ENCODE measurements around the gene C17orf50.

The C17orf50 gene

GRCh38 chr17:35791681-35792350, 31.1 kb downstream of the C17orf50 start:
- Histone ChIP-seq H4K8ac (ENCODE audit: low read depth, low read length) (no peak overlapping the region), H3K27ac (ENCODE audit: low read depth, low read length) (no peak overlapping the region), H2AK5ac (ENCODE audit: low read length) (no peak overlapping the region), H3K4me2 (ENCODE audit: low read length) (no peak overlapping the region), H3K4me3 (ENCODE audit: low read length) (no peak overlapping the region), H3K4ac (ENCODE audit: low read depth, low read length) (no peak overlapping the region), H3K9ac (ENCODE audit: low read length) (no peak overlapping the region), H3K36me3 (ENCODE audit: control insufficient read depth, insufficient read depth, low read length) (no peaks in the 10 kb centered on the region), H2BK5ac (ENCODE audit: low read length) (no peak overlapping the region), H4K5ac (ENCODE audit: low read length) (no peak overlapping the region), H3K23ac (ENCODE audit: low read length) (no peak overlapping the region), H2BK15ac (replicated peaks; ENCODE audit: low read depth) (no peak overlapping the region), H3K79me2 (ENCODE audit: control insufficient read depth, insufficient read depth, low read length) (no peaks in the 10 kb centered on the region), H3K79me1 (ENCODE audit: low read length) (no peaks in the 10 kb centered on the region), H2BK120ac (ENCODE audit: low read depth, low read length) (no peak overlapping the region), H3K27me3 (ENCODE audit: insufficient read depth, low read length, poor library complexity) (peaks cover 27% of the 10 kb centered on the region), H3K18ac (ENCODE audit: low read length) (no peak overlapping the region), H3K4me1 (ENCODE audit: control insufficient read depth, low read depth, low read length) (no peaks in the 10 kb centered on the region), H3K56ac (ENCODE audit: low read length) (no peak overlapping the region)
- WGBS (ENCODE audit: extremely low coverage, insufficient coverage, low lambda C conversion rate) = no CpG with 5 or more reads among the region's 9 CpGs
- no peak for DNase-seq

GRCh38 chr17:35793257-35793656, 32.6 kb downstream of the C17orf50 start:
- Histone ChIP-seq H3K79me1 (ENCODE audit: low read length) (no peaks in the 10 kb centered on the region), H3K9ac (ENCODE audit: low read length) (no peak overlapping the region), H3K4ac (ENCODE audit: low read depth, low read length) (no peak overlapping the region), H2AK5ac (ENCODE audit: low read length) (no peak overlapping the region), H4K8ac (ENCODE audit: low read depth, low read length) (no peak overlapping the region), H3K79me2 (ENCODE audit: control insufficient read depth, insufficient read depth, low read length) (no peaks in the 10 kb centered on the region), H3K36me3 (ENCODE audit: control insufficient read depth, insufficient read depth, low read length) (no peaks in the 10 kb centered on the region), H3K4me2 (ENCODE audit: low read length) (no peak overlapping the region), H3K4me3 (ENCODE audit: low read length) (no peak overlapping the region), H3K18ac (ENCODE audit: low read length) (no peak overlapping the region), H2BK15ac (replicated peaks; ENCODE audit: low read depth) (no peak overlapping the region), H3K56ac (ENCODE audit: low read length) (no peak overlapping the region), H3K23ac (ENCODE audit: low read length) (no peak overlapping the region), H3K27me3 (ENCODE audit: insufficient read depth, low read length, poor library complexity) (peaks cover 28% of the 10 kb centered on the region), H2BK120ac (ENCODE audit: low read depth, low read length) (no peak overlapping the region), H3K27ac (ENCODE audit: low read depth, low read length) (no peak overlapping the region), H4K5ac (ENCODE audit: low read length) (no peak overlapping the region), H3K4me1 (ENCODE audit: control insufficient read depth, low read depth, low read length) (no peaks in the 10 kb centered on the region), H2BK5ac (ENCODE audit: low read length) (no peak overlapping the region)
- WGBS (ENCODE audit: extremely low coverage, insufficient coverage, low lambda C conversion rate) = no CpG with 5 or more reads among the region's 3 CpGs
- DNase-seq = no peak

GRCh38 chr17:35795007-35795870, 34.6 kb downstream of the C17orf50 start, which contains the start of gene MMP28:
Gene MMP28, minus strand, starts transcription at chr17:35795641. Its CDS starts 264 bp downstream, at chr17:35795377.
- no peak within 1 kb of the TSS for H3K18ac ChIP-seq (ENCODE audit: low read length)
- H3K4me2 ChIP-seq (ENCODE audit: low read length) = peak within 1 kb of the TSS; percentile 81
- no peaks in the 10 kb centered on the region for H3K36me3 ChIP-seq (ENCODE audit: control insufficient read depth, insufficient read depth, low read length)
- no peak within 1 kb of the TSS for H3K27ac ChIP-seq (ENCODE audit: low read depth, low read length)
- H3K27me3 ChIP-seq (ENCODE audit: insufficient read depth, low read length, poor library complexity) = peaks cover 28% of the 10 kb centered on the region
- WGBS (ENCODE audit: extremely low coverage, insufficient coverage, low lambda C conversion rate) = no CpG with 5 or more reads among the region's 89 CpGs
- H3K4ac ChIP-seq (ENCODE audit: low read depth, low read length) = no peak within 1 kb of the TSS
- no peak within 1 kb of the TSS for H4K8ac ChIP-seq (ENCODE audit: low read depth, low read length)
- peak within 1 kb of the TSS; percentile 40 for H3K9ac ChIP-seq (ENCODE audit: low read length)
- no peak within 1 kb of the TSS for H2BK120ac ChIP-seq (ENCODE audit: low read depth, low read length)
- no peak within 1 kb of the TSS for H3K23ac ChIP-seq (ENCODE audit: low read length)
- no peaks in the 10 kb centered on the region for H3K79me1 ChIP-seq (ENCODE audit: low read length)
- peak within 1 kb of the TSS; percentile 30 for H3K4me3 ChIP-seq (ENCODE audit: low read length)
- peak within 1 kb of the TSS; percentile 51 for H3K56ac ChIP-seq (ENCODE audit: low read length)
- no peak within 1 kb of the TSS for H2AK5ac ChIP-seq (ENCODE audit: low read length)
- H3K79me2 ChIP-seq (ENCODE audit: control insufficient read depth, insufficient read depth, low read length) = no peaks in the 10 kb centered on the region
- no peak within 1 kb of the TSS for H2BK15ac ChIP-seq (replicated peaks; ENCODE audit: low read depth)
- H4K5ac ChIP-seq (ENCODE audit: low read length) = no peak within 1 kb of the TSS
- H3K4me1 ChIP-seq (ENCODE audit: control insufficient read depth, low read depth, low read length) = no peaks in the 10 kb centered on the region
- no peak within 1 kb of the TSS for H2BK5ac ChIP-seq (ENCODE audit: low read length)
- no peak for DNase-seq

GRCh38 chr17:35795871-35796265, 35.2 kb downstream of the C17orf50 start:
- Histone ChIP-seq H3K27ac (ENCODE audit: low read depth, low read length) (no peak overlapping the region), H3K23ac (ENCODE audit: low read length) (no peak overlapping the region), H3K56ac (ENCODE audit: low read length) (no peak overlapping the region), H2AK5ac (ENCODE audit: low read length) (no peak overlapping the region), H3K4me2 (ENCODE audit: low read length) (no peak overlapping the region), H3K27me3 (ENCODE audit: insufficient read depth, low read length, poor library complexity) (peaks cover 28% of the 10 kb centered on the region), H3K36me3 (ENCODE audit: control insufficient read depth, insufficient read depth, low read length) (no peaks in the 10 kb centered on the region), H2BK120ac (ENCODE audit: low read depth, low read length) (no peak overlapping the region), H2BK15ac (replicated peaks; ENCODE audit: low read depth) (no peak overlapping the region), H4K5ac (ENCODE audit: low read length) (no peak overlapping the region), H3K79me1 (ENCODE audit: low read length) (no peaks in the 10 kb centered on the region), H4K8ac (ENCODE audit: low read depth, low read length) (no peak overlapping the region), H3K18ac (ENCODE audit: low read length) (no peak overlapping the region), H3K4me3 (ENCODE audit: low read length) (no peak overlapping the region), H3K9ac (ENCODE audit: low read length) (no peak overlapping the region), H2BK5ac (ENCODE audit: low read length) (no peak overlapping the region), H3K79me2 (ENCODE audit: control insufficient read depth, insufficient read depth, low read length) (no peaks in the 10 kb centered on the region), H3K4ac (ENCODE audit: low read depth, low read length) (no peak overlapping the region), H3K4me1 (ENCODE audit: control insufficient read depth, low read depth, low read length) (no peaks in the 10 kb centered on the region)
- no CpG with 5 or more reads among the region's 8 CpGs for WGBS (ENCODE audit: extremely low coverage, insufficient coverage, low lambda C conversion rate)
- no peak for DNase-seq

- H3K56ac ChIP-seq (ENCODE audit: low read length) = no peak overlapping the region
Observed at GRCh38 chr17:35796942-35797341, 36.3 kb downstream of the C17orf50 start.

More at GRCh38 chr17:35796942-35797341, 36.3 kb downstream of the C17orf50 start:
- H3K23ac ChIP-seq (ENCODE audit: low read length) = no peak overlapping the region
- peaks cover 28% of the 10 kb centered on the region for H3K27me3 ChIP-seq (ENCODE audit: insufficient read depth, low read length, poor library complexity)
- no peak overlapping the region for H3K4me2 ChIP-seq (ENCODE audit: low read length)
- H3K4me3 ChIP-seq (ENCODE audit: low read length) = no peak overlapping the region
- no peak overlapping the region for H4K5ac ChIP-seq (ENCODE audit: low read length)
- no peak overlapping the region for H2BK120ac ChIP-seq (ENCODE audit: low read depth, low read length)
- H4K8ac ChIP-seq (ENCODE audit: low read depth, low read length) = no peak overlapping the region
- no peaks in the 10 kb centered on the region for H3K4me1 ChIP-seq (ENCODE audit: control insufficient read depth, low read depth, low read length)
- no peak overlapping the region for H2BK15ac ChIP-seq (replicated peaks; ENCODE audit: low read depth)
- no CpG with 5 or more reads among the region's 1 CpG for WGBS (ENCODE audit: extremely low coverage, insufficient coverage, low lambda C conversion rate)
- H3K9ac ChIP-seq (ENCODE audit: low read length) = no peak overlapping the region
- no peak overlapping the region for H3K4ac ChIP-seq (ENCODE audit: low read depth, low read length)
- H2BK5ac ChIP-seq (ENCODE audit: low read length) = no peak overlapping the region
- no peaks in the 10 kb centered on the region for H3K36me3 ChIP-seq (ENCODE audit: control insufficient read depth, insufficient read depth, low read length)
- H3K27ac ChIP-seq (ENCODE audit: low read depth, low read length) = no peak overlapping the region
- H3K18ac ChIP-seq (ENCODE audit: low read length) = no peak overlapping the region
- H3K79me2 ChIP-seq (ENCODE audit: control insufficient read depth, insufficient read depth, low read length) = no peaks in the 10 kb centered on the region
- DNase-seq = no peak
- no peak overlapping the region for H2AK5ac ChIP-seq (ENCODE audit: low read length)
- H3K79me1 ChIP-seq (ENCODE audit: low read length) = no peaks in the 10 kb centered on the region
